Parathyroid adenoma (tissue), 2 donors: ENCODE measurements around the gene TEX10.

Experiments used
- H2AFZ ChIP-seq: fragments of 300-600 bp; sonication (generic); one replicate; pipeline ENCODE4 v1.7.0; 2017; ENCODE audit warnings: antibody characterized with exemption, mild to moderate bottlenecking
- H3K27ac ChIP-seq: fragments of 300-600 bp; sonication (generic); one replicate; pipeline ENCODE4 v1.7.0; 2017
- H3K27me3 ChIP-seq: fragments of 300-600 bp; sonication (generic); one replicate; pipeline ENCODE4 v1.7.0; 2017; ENCODE audit warnings: low read length; ENCODE audit not compliant: control insufficient read depth, insufficient read depth
- H3K36me3 ChIP-seq: fragments of 300-600 bp; sonication (generic); one replicate; pipeline ENCODE4 v1.7.0; 2017; ENCODE audit warnings: low read length; ENCODE audit not compliant: control insufficient read depth, insufficient read depth
- H3K4me1 ChIP-seq: fragments of 300-600 bp; sonication (generic); one replicate; pipeline ENCODE4 v1.7.0; 2017; ENCODE audit warnings: control low read depth
- H3K4me2 ChIP-seq: fragments of 300-600 bp; sonication (generic); one replicate; pipeline ENCODE4 v1.7.0; 2017; ENCODE audit warnings: low read length
- H3K4me3 ChIP-seq: fragments of 300-600 bp; sonication (generic); one replicate; pipeline ENCODE4 v1.7.0; 2017; ENCODE audit warnings: low read depth, low read length
- H3K79me2 ChIP-seq: fragments of 300-600 bp; sonication (generic); one replicate; pipeline ENCODE4 v1.7.0; 2017; ENCODE audit warnings: control low read depth
- H3K9ac ChIP-seq: fragments of 300-600 bp; sonication (generic); one replicate; pipeline ENCODE4 v1.7.0; 2017; ENCODE audit warnings: mild to moderate bottlenecking
- H3K9me3 ChIP-seq: fragments of 300-600 bp; sonication (generic); one replicate; pipeline ENCODE4 v1.7.0; 2017; ENCODE audit warnings: low read length; ENCODE audit not compliant: control insufficient read depth
- TF ChIP-seq, protein P1 (sequence below): fragments of 300-600 bp; sonication (generic); IDR thresholded peaks from one replicate; pipeline ENCODE4 v1.7.0; 2017; ENCODE audit warnings: antibody characterized with exemption, mild to moderate bottlenecking
- donor health status: primary hyperparathyroidism.

Gene TEX10

DNA sequence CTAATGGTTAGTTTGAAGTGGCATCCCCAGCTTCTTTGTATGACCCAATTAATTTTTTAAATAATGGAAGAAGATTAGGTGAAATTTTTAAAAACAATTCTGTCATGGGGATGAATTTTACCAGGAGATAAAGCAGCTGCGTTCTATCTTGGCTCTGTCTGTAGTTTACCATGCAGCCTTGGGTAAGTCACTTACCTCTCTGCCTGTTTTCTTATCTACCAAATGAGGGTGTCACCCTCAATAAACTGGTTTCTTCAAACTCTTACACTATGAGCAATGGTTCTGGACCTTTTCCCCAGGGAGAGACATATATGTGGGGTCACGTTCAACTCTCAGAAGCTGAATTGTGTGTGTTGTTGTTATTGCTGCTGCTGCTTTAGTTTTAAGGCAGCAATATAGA, 71.7 kb downstream of the TEX10 start:
- Histone ChIP-seq H3K9me3 (no peaks in the 10 kb centered on the region), H3K36me3 (no peaks in the 10 kb centered on the region), H3K27me3 (no peaks in the 10 kb centered on the region), H3K4me3 (no peak overlapping the region), H3K27ac (no peak overlapping the region), H3K4me2 (no peak overlapping the region), H3K4me1 (no peaks in the 10 kb centered on the region), H3K79me2 (no peaks in the 10 kb centered on the region), H3K9ac (no peak overlapping the region), H2AFZ (no peak overlapping the region)
- TF ChIP-seq, protein P1, sequence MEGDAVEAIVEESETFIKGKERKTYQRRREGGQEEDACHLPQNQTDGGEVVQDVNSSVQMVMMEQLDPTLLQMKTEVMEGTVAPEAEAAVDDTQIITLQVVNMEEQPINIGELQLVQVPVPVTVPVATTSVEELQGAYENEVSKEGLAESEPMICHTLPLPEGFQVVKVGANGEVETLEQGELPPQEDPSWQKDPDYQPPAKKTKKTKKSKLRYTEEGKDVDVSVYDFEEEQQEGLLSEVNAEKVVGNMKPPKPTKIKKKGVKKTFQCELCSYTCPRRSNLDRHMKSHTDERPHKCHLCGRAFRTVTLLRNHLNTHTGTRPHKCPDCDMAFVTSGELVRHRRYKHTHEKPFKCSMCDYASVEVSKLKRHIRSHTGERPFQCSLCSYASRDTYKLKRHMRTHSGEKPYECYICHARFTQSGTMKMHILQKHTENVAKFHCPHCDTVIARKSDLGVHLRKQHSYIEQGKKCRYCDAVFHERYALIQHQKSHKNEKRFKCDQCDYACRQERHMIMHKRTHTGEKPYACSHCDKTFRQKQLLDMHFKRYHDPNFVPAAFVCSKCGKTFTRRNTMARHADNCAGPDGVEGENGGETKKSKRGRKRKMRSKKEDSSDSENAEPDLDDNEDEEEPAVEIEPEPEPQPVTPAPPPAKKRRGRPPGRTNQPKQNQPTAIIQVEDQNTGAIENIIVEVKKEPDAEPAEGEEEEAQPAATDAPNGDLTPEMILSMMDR: no peak

DNA sequence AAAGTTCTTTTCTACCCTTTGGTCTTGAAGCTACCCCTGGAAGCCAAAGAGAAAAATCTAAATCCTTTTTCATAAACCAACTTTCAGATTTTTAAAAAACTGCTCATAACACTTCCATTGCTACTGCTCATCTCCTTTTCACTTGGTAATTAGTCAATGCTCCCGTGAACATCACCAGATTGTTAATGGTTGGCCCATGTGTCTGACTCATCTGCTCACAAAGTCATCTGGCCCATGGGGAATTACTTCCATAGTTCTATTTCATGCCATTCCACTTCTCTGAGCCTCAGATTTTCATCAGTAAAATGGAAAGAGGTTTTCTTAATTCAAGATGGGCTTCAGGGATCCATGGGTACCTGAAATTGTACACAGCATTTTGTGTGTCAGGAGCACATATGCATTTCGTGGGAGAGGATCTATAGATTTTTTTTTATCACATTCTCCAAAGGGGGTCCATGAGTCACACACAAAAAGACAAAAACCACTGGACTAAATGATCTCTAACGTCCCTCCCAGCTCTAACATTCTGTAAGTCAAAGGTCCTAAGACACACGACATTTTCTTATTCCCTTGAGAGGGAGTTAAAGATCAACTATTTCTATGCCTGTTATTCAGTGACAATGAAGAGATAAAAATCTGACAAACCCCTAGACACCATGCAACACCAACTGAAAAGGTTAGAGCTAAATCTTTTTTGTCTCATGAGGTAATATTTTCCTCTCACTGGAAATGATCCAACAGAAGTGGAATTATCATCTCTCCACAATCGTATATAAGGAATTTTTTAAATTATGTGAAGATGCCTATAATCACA, 75.4 kb downstream of the TEX10 start:
- no peak overlapping the region for H3K4me2 ChIP-seq
- H3K9ac ChIP-seq: no peak overlapping the region
- TF ChIP-seq, protein P1: no peak
- no peaks in the 10 kb centered on the region for H3K36me3 ChIP-seq
- no peak overlapping the region for H3K27ac ChIP-seq
- H3K4me3 ChIP-seq: no peak overlapping the region
- no peaks in the 10 kb centered on the region for H3K9me3 ChIP-seq
- no peaks in the 10 kb centered on the region for H3K27me3 ChIP-seq
- H2AFZ ChIP-seq: no peak overlapping the region
- H3K4me1 ChIP-seq: no peaks in the 10 kb centered on the region
- H3K79me2 ChIP-seq: no peaks in the 10 kb centered on the region

DNA sequence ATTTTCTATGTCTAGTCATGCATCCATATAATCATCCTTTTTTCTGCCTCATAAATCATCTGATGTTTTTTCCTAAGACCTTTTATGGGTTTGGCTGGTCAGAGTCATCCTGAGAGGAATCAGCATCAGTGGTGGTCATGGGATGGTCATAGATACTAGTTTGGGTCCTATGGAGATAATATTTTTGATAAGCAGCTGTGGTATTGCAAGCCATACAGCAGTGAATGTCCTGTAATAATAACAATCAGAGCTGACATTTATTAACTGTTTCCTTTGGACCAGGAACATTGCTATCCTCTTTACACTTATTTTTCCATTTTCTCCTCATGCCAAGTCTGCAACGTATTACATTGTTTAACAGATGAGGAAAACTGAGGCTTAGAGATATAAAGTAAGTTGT, 83.1 kb downstream of the TEX10 start:
- TF ChIP-seq, protein P1: no peak
- Histone ChIP-seq H3K79me2 (no peaks in the 10 kb centered on the region), H3K4me3 (no peak overlapping the region), H3K4me1 (no peaks in the 10 kb centered on the region), H3K9ac (no peak overlapping the region), H3K27ac (no peak overlapping the region), H3K9me3 (no peaks in the 10 kb centered on the region), H3K4me2 (no peak overlapping the region), H3K27me3 (no peaks in the 10 kb centered on the region), H2AFZ (no peak overlapping the region), H3K36me3 (no peaks in the 10 kb centered on the region)

DNA sequence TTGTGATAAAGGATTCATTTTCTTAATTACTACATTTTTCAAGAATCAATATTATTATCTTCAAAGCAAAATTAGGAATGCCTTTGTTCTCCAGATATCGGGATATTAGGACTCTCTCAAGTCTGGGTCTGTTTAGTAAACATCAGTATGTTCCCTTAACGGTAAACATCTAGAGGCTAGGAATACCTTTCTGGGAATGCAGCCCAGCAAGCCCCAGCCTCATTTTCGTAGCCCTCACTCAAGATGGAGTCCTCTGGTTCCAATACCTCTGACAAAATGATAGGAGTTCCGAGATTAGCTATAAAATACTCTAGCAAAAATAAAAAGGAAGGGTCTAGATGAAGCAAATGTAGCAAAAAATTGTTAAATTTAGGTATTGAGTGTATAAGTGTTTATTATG, 84.5 kb downstream of the TEX10 start:
- Histone ChIP-seq H3K9me3 (no peaks in the 10 kb centered on the region), H3K79me2 (no peaks in the 10 kb centered on the region), H3K36me3 (no peaks in the 10 kb centered on the region), H3K27me3 (no peaks in the 10 kb centered on the region), H3K9ac (no peak overlapping the region), H3K4me1 (no peaks in the 10 kb centered on the region), H2AFZ (no peak overlapping the region), H3K27ac (no peak overlapping the region), H3K4me3 (no peak overlapping the region), H3K4me2 (no peak overlapping the region)
- TF ChIP-seq, protein P1: no peak

- Histone ChIP-seq H3K79me2 (no peaks in the 10 kb centered on the region), H3K27ac (no peak overlapping the region), H3K4me1 (no peaks in the 10 kb centered on the region), H3K9me3 (no peaks in the 10 kb centered on the region), H3K36me3 (no peaks in the 10 kb centered on the region), H3K4me3 (no peak overlapping the region), H3K4me2 (no peak overlapping the region), H2AFZ (no peak overlapping the region), H3K9ac (no peak overlapping the region), H3K27me3 (no peaks in the 10 kb centered on the region)
- TF ChIP-seq, protein P1: no peak
Measured at GRCh38 chr9:100267211-100267610, 85.5 kb downstream of the TEX10 start.
